ENCODE measurements around the gene KANK2. TPM values are rescaled to one million over a fixed set of nuclear protein-coding genes. Genes with fewer than 3 reads are reported as not detected.
"Not testable (repeated sequence)": the region's sequence is repeated elsewhere in the genome, so short reads cannot be mapped to it uniquely, and the experiment has no call there.

The KANK2 gene
- total RNA-seq, 1 donor from 2014 or later, result 42.9 TPM

DNA sequence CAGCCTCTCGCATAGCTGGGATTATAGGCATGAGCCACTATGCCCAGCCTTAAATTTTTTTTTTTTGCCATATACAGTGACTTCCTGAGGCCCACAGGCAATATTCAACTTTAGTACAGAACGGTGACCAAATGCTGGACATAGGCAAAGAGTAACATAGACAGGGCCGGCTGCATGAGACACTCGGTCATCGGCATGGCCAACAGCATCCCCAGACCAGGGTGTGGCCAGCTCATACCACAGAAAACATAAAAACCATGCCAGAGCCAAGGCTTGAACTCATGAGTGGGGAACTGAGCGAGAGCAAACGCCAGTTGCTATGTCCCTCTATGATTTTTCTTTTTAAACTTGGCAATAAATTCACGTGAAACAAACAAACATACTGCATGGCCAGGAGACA is 17.0 kb downstream of the KANK2 start:
- H3K4me3 ChIP-seq (ENCODE audit: low read depth, low read length), result no peak overlapping the region
- no peaks in the 10 kb centered on the region for H3K36me3 ChIP-seq (ENCODE audit: control insufficient read depth, insufficient read depth, low read length)
- no peak for DNase-seq (ENCODE audit: low read depth)
- TF ChIP-seq, protein P1, sequence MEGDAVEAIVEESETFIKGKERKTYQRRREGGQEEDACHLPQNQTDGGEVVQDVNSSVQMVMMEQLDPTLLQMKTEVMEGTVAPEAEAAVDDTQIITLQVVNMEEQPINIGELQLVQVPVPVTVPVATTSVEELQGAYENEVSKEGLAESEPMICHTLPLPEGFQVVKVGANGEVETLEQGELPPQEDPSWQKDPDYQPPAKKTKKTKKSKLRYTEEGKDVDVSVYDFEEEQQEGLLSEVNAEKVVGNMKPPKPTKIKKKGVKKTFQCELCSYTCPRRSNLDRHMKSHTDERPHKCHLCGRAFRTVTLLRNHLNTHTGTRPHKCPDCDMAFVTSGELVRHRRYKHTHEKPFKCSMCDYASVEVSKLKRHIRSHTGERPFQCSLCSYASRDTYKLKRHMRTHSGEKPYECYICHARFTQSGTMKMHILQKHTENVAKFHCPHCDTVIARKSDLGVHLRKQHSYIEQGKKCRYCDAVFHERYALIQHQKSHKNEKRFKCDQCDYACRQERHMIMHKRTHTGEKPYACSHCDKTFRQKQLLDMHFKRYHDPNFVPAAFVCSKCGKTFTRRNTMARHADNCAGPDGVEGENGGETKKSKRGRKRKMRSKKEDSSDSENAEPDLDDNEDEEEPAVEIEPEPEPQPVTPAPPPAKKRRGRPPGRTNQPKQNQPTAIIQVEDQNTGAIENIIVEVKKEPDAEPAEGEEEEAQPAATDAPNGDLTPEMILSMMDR (IDR thresholded peaks at IDR 0.05; ENCODE audit: insufficient read depth, low read length, poor library complexity, severe bottlenecking), result no peak
- H3K27me3 ChIP-seq (ENCODE audit: control insufficient read depth, insufficient read depth, low read length), result no peaks in the 10 kb centered on the region

DNA sequence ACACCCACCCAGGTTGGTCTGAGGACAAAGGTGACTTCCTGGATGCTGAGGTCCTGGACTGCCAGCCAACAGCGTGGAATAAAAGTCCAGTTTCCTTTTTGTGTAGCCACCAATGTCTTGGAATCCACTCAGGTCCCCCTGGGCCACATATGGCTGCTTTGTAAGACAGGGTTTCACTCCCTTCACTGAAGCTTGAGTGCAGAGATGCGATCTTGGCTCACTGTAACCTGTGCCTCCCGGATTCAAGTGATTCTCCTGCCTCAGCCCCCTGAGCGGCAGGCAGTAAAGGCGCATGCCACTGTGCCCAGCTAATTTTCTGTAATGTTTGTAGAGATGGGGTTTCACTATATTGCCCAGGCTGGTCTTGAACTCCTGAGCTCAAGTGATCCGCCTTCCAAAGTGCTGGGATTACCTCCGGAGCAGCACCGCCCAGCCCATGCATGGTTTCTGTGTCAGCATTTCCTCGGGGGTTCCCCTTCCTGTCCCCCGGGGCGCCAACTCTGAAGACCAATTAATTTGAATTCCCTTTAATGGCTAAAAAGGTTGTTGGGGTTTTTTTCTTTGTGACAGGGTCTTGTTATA is 17.5 kb downstream of the KANK2 start:
- H3K36me3 ChIP-seq (ENCODE audit: control insufficient read depth, insufficient read depth, low read length), result no peaks in the 10 kb centered on the region
- TF ChIP-seq, protein P1 (IDR thresholded peaks at IDR 0.05; ENCODE audit: insufficient read depth, low read length, poor library complexity, severe bottlenecking), result no peak
- no peak overlapping the region for H3K4me3 ChIP-seq (ENCODE audit: low read depth, low read length)
- no peaks in the 10 kb centered on the region for H3K27me3 ChIP-seq (ENCODE audit: control insufficient read depth, insufficient read depth, low read length)
- no peak for DNase-seq (ENCODE audit: low read depth)

DNA sequence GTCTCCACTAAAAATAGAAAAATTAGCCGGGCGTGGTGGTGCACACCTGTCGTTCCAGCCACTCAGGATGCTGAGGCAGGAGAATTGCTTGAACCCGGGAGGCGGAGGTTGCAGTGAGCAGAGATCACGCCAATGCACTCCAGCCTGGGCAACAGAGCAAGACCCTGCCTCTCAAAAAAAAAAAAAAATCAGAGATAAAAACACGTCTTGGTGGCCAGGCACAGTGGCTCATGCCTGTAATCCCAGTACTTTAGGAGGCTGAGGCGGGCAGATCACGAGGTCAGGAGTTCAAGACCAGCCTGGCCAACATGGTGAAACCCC is 18.2 kb downstream of the KANK2 start:
- not testable (repeated sequence) for H3K4me3 ChIP-seq (ENCODE audit: low read depth, low read length); H3K27me3 ChIP-seq (ENCODE audit: control insufficient read depth, insufficient read depth, low read length); DNase-seq (ENCODE audit: low read depth); H3K36me3 ChIP-seq (ENCODE audit: control insufficient read depth, insufficient read depth, low read length)

DNA sequence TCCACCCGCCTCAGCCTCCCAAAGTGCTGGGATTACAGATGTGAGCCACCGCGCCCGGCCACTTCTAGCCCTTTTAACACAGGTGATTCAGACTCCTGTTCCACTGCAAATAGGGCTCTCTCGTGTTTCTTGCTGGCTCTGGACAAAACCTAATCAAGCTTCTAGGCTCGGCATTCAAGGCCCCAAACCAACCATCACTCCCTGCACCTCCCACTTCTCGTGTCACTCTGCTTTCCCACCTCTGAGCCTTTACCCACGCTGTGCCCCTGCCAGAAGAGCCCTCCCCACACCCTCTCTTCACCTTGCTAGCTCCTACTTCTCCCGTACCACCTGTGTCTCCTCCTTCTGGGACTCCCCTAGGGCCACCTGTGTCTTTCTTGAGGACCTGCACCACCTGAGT is 19.8 kb downstream of the KANK2 start:
- DNase-seq (ENCODE audit: low read depth), result no peak
- Histone ChIP-seq H3K27me3 (ENCODE audit: control insufficient read depth, insufficient read depth, low read length) (no peaks in the 10 kb centered on the region), H3K4me3 (ENCODE audit: low read depth, low read length) (no peak overlapping the region), H3K36me3 (ENCODE audit: control insufficient read depth, insufficient read depth, low read length) (no peaks in the 10 kb centered on the region)
- TF ChIP-seq, protein P1 (IDR thresholded peaks at IDR 0.05; ENCODE audit: insufficient read depth, low read length, poor library complexity, severe bottlenecking), result no peak

DNA sequence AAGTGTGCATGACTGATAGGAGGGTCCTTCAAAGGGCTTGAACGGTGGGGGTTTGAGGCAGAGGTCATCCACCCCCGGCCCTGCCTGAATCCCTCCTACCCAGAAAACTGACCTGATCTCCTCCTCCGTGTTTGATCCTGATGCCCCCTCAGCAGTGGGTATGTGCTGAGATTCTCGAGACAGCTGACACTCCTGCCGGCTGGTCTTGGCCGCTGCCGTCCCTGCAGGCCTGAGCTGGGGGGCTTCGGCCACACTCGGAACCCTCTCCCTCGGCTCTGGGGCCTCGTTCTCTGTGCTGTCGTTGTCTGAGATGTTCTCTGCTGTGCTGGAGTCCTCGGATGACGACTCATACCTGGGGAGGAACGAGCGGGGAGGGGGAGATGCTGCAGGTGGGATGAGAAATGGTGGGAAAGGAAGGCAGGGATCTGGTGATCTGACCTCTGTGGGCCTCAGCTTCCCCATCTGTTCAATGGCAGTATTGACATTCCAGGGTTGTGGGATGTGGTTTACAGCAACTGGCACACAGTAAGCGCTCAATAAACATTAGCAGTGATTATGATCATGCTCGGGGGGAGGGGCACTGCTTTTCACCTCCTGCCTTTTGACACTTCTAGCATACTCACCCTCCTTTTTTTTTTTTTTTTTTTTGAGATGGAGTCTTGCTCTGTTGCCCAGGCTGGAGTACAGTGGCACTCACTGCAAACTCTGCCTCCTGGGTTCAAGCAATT is 20.7 kb downstream of the KANK2 start:
- H3K36me3 ChIP-seq (ENCODE audit: control insufficient read depth, insufficient read depth, low read length), result no peaks in the 10 kb centered on the region
- no peak overlapping the region for H3K4me3 ChIP-seq (ENCODE audit: low read depth, low read length)
- TF ChIP-seq, protein P1 (IDR thresholded peaks at IDR 0.05; ENCODE audit: insufficient read depth, low read length, poor library complexity, severe bottlenecking), result no peak
- H3K27me3 ChIP-seq (ENCODE audit: control insufficient read depth, insufficient read depth, low read length), result no peaks in the 10 kb centered on the region
- DNase-seq (ENCODE audit: low read depth), result no peak

DNA sequence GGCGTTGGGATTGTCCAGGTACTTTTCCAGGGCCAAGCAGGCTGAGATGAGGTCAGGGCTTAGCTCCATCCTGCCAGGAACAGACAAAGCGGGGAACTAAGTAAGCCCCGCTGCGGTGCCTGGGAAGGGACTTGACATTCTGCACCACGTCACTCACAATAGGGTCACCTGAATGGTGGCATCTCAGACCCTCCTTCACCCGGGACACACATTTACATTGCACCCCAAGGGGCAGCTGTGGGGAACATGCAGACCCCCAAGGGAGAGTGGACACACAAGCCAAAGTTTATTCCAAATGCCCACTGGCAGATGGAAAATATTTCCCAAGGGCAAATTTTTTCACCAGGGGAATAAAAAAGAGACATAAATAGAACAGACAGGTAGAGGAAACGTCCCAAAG is 21.4 kb downstream of the KANK2 start:
- Histone ChIP-seq H3K4me3 (ENCODE audit: low read depth, low read length) (no peak overlapping the region), H3K36me3 (ENCODE audit: control insufficient read depth, insufficient read depth, low read length) (no peaks in the 10 kb centered on the region), H3K27me3 (ENCODE audit: control insufficient read depth, insufficient read depth, low read length) (no peaks in the 10 kb centered on the region)
- TF ChIP-seq, protein P1 (IDR thresholded peaks at IDR 0.05; ENCODE audit: insufficient read depth, low read length, poor library complexity, severe bottlenecking), result no peak
- DNase-seq (ENCODE audit: low read depth), result no peak

All from kidney epithelial cell (primary cell).